Measurements from ENCODE around the gene QPCT. TPM values are rescaled to one million over a fixed set of nuclear protein-coding genes. Genes with fewer than 3 reads are reported as not detected.

Gene QPCT
- total RNA-seq, 2 experiments from 2014 or later, result 3.5 to 52.6 TPM

DNA sequence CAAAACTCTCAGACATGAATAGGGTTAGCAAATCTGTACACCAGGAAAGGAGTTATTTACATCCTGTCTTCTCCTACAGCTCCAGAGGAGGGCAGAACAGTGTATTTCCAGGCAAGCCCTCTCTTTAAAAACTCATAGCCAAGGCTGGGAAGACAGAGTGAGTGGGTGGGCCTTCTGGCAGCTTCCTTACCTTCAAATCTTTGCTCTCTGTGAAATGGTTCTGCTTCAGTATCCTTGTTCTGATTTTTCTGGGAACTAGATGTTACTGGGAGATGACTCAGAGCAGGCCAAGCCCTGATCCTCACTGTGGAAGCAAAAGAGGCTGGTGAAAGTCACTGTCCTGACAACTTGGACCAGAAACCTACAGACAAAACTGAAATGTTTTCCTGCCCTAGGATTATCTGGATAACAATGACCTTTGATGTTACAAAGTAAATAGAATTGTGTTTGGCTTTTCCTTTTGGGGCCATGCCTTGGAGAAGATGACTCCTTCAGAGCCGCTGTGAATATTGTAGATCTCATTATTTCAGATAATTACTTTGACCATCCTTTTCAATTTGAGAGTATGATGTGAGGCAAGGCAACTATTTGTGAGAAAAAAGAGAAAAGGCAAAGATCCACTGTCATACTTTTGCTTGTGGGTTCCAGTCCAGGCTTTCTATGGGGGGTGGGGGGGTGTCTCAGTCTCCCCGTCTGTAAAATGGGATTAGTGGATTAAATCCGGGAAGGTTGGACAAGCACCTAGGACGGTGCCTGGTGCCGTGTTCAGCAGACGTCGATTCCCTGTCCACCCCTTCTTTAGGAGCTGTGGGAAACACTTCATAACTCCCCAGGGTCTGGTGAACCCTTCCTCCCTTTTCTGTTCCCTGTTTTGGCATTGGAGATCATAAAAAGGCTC, 644 bp upstream of the QPCT start:
- H3K79me2 ChIP-seq (ENCODE audit: insufficient read depth, low read depth, low read length), result no peaks in the 10 kb centered on the region
- ChIA-PET CTCF (ENCODE audit: unreplicated experiment) (interaction anchor here (0.6 to 0.7 kb wide), 2 partner anchors 32 to 34 kb away, joined by 3 read pairs; no protein-coding TSS in a partner anchor), POLR2A (interaction anchor here (0.7 to 9.8 kb wide), 8 partner anchors 17 to 47 kb away, joined by 3 to 365 read pairs (median 6); partner anchors contain the start of gene PRKD3)
- no peaks in the 10 kb centered on the region for H3K9me2 ChIP-seq (ENCODE audit: insufficient read depth, low read length)
- no peaks in the 10 kb centered on the region for H3K36me3 ChIP-seq (ENCODE audit: insufficient read depth, low read length)
- TF ChIP-seq EZH2phosphoT487 (IDR thresholded peaks at IDR 0.05; ENCODE audit: borderline replicate concordance, low read depth, low read length), result no peak
- TF ChIP-seq, protein P1, sequence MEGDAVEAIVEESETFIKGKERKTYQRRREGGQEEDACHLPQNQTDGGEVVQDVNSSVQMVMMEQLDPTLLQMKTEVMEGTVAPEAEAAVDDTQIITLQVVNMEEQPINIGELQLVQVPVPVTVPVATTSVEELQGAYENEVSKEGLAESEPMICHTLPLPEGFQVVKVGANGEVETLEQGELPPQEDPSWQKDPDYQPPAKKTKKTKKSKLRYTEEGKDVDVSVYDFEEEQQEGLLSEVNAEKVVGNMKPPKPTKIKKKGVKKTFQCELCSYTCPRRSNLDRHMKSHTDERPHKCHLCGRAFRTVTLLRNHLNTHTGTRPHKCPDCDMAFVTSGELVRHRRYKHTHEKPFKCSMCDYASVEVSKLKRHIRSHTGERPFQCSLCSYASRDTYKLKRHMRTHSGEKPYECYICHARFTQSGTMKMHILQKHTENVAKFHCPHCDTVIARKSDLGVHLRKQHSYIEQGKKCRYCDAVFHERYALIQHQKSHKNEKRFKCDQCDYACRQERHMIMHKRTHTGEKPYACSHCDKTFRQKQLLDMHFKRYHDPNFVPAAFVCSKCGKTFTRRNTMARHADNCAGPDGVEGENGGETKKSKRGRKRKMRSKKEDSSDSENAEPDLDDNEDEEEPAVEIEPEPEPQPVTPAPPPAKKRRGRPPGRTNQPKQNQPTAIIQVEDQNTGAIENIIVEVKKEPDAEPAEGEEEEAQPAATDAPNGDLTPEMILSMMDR (conservative IDR thresholded peaks at IDR 0.05; ENCODE audit: low read length), result peak; percentile 71
- H3K4me1 ChIP-seq (ENCODE audit: insufficient read depth, low read length, poor library complexity, severe bottlenecking), result peaks cover 79% of the 10 kb centered on the region
- peak overlapping the region; percentile 70 for H3K4me3 ChIP-seq (ENCODE audit: low read depth, low read length, poor library complexity, severe bottlenecking)
- DNase-seq (ENCODE audit: low spot score), result peak; percentile 47
- H3K27ac ChIP-seq (ENCODE audit: low read depth, low read length, poor library complexity, severe bottlenecking), result peak overlapping the region; percentile 41
- H3K4me2 ChIP-seq (ENCODE audit: low read length), result peak overlapping the region; percentile 95
- intact Hi-C loops (cut with micrococcal nuclease; ENCODE audit: unreplicated experiment), result no loop called here
- BruUV-seq (replicated peaks), result TSS peak; percentile 49
- H3K9me3 ChIP-seq (ENCODE audit: low read length), result no peaks in the 10 kb centered on the region
- H4K20me1 ChIP-seq (ENCODE audit: insufficient read depth, low read length), result no peaks in the 10 kb centered on the region
- peak overlapping the region; percentile 98 for H2AFZ ChIP-seq (ENCODE audit: low read length)

DNA sequence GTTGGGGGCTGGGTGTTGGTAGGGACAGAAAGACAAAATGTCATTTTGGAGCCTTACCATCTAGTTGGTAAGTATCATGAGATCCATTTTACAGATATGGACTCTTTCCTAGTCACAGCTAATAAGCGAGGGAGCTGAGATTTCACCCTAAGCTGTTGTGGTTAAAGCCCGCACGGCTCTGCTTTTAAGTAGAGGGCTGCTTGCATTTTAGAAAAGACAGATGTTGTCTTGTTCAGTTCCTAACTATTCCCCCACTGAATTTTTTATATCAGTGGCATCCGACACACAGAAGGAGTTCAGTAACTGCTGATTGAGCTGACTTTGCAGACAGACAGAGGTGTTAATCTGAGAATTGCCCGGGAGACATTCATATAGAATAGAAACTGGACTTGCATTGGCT, 3.7 kb downstream of the QPCT start:
- Histone ChIP-seq H3K4me2 (ENCODE audit: low read length) (peak overlapping the region; percentile 65), H3K27ac (ENCODE audit: low read depth, low read length, poor library complexity, severe bottlenecking) (peak overlapping the region; percentile 43), H3K4me3 (ENCODE audit: low read depth, low read length, poor library complexity, severe bottlenecking) (no peak overlapping the region), H3K4me1 (ENCODE audit: insufficient read depth, low read length, poor library complexity, severe bottlenecking) (peaks cover 81% of the 10 kb centered on the region), H3K36me3 (ENCODE audit: insufficient read depth, low read length) (no peaks in the 10 kb centered on the region), H3K9me2 (ENCODE audit: insufficient read depth, low read length) (no peaks in the 10 kb centered on the region), H4K20me1 (ENCODE audit: insufficient read depth, low read length) (no peaks in the 10 kb centered on the region), H3K9me3 (ENCODE audit: low read length) (no peaks in the 10 kb centered on the region), H2AFZ (ENCODE audit: low read length) (peak overlapping the region; percentile 79; the same call in 1 of the 2 replicates), H3K79me2 (ENCODE audit: insufficient read depth, low read depth, low read length) (no peaks in the 10 kb centered on the region)
- DNase-seq (ENCODE audit: low spot score), result no peak
- intact Hi-C loops (cut with micrococcal nuclease; ENCODE audit: unreplicated experiment), result no loop called here
- no peak for TF ChIP-seq EZH2phosphoT487 (IDR thresholded peaks at IDR 0.05; ENCODE audit: borderline replicate concordance, low read depth, low read length)
- TF ChIP-seq, protein P1 (conservative IDR thresholded peaks at IDR 0.05; ENCODE audit: low read length), result no peak
- POLR2A ChIA-PET, result interaction anchor here (0.6 to 10.2 kb wide), 13 partner anchors 10 to 1403 kb away, joined by 3 to 210 read pairs (median 6); partner anchors contain the start of genes PRKD3 and SRSF7
- CTCF ChIA-PET (ENCODE audit: unreplicated experiment), result interaction anchor here (1.3 to 1.7 kb wide), 3 partner anchors 12 to 29 kb away, joined by 3 to 4 read pairs (median 3); no protein-coding TSS in a partner anchor
- BruUV-seq (replicated peaks), result TSS peak; percentile 8
